Measurements from ENCODE around the gene LMTK2.

Gene LMTK2

GRCh38 chr7:98171449-98171848 is 64.8 kb downstream of the LMTK2 start:
- DNase-seq (ENCODE audit: low read depth): no peak
- no peak overlapping the region for H3K4me3 ChIP-seq (ENCODE audit: low read depth, low read length)
- no peak for TF ChIP-seq CTCF (conservative IDR thresholded peaks at IDR 0.05; ENCODE audit: low read depth, low read length)

- DNase-seq (ENCODE audit: low read depth): no peak
- no peak for TF ChIP-seq CTCF (conservative IDR thresholded peaks at IDR 0.05; ENCODE audit: low read depth, low read length)
- no peak overlapping the region for H3K4me3 ChIP-seq (ENCODE audit: low read depth, low read length)
Observed at GRCh38 chr7:98174334-98175259, 67.9 kb downstream of the LMTK2 start.

- DNase-seq (ENCODE audit: low read depth): no peak
- no peak overlapping the region for H3K4me3 ChIP-seq (ENCODE audit: low read depth, low read length)
- no peak for TF ChIP-seq CTCF (conservative IDR thresholded peaks at IDR 0.05; ENCODE audit: low read depth, low read length)
Observed at GRCh38 chr7:98175260-98175940, 68.7 kb downstream of the LMTK2 start.

- no peak for DNase-seq (ENCODE audit: low read depth)
- no peak for TF ChIP-seq CTCF (conservative IDR thresholded peaks at IDR 0.05; ENCODE audit: low read depth, low read length)
- no peak overlapping the region for H3K4me3 ChIP-seq (ENCODE audit: low read depth, low read length)
Observed at GRCh38 chr7:98177553-98177952, 70.9 kb downstream of the LMTK2 start.

GRCh38 chr7:98178321-98178720 is 71.7 kb downstream of the LMTK2 start:
- H3K4me3 ChIP-seq (ENCODE audit: low read depth, low read length): no peak overlapping the region
- no peak for TF ChIP-seq CTCF (conservative IDR thresholded peaks at IDR 0.05; ENCODE audit: low read depth, low read length)
- DNase-seq (ENCODE audit: low read depth): no peak

GRCh38 chr7:98178762-98179490 is 72.3 kb downstream of the LMTK2 start:
- DNase-seq (ENCODE audit: low read depth): no peak
- no peak overlapping the region for H3K4me3 ChIP-seq (ENCODE audit: low read depth, low read length)
- no peak for TF ChIP-seq CTCF (conservative IDR thresholded peaks at IDR 0.05; ENCODE audit: low read depth, low read length)
